ENCODE data around the gene ZDHHC23.

- no peak for TF ChIP-seq CTCF (IDR thresholded peaks at IDR 0.05; ENCODE audit: insufficient read depth, low read length)
- no peak for TF ChIP-seq POLR2AphosphoS5 (IDR thresholded peaks at IDR 0.05; ENCODE audit: low read depth)
- no peak for TF ChIP-seq REST (IDR thresholded peaks at IDR 0.05; ENCODE audit: insufficient replicate concordance, low read depth)
These were observed 982 bp upstream of the ZDHHC23 start for GRCh38 chr3:113946831-113947230.
